SK-N-MC (cell line): ENCODE measurements around the gene TMEM88.

Experiments
- EZH2 ChIP-seq: fragments of 200-600 bp; sonication (generic); IDR thresholded peaks from one replicate; pipeline ENCODE4 v1.6.1; 2017; ENCODE audit warnings: antibody characterized with exemption
- POLR2AphosphoS5 ChIP-seq: IDR thresholded peaks from 2 replicates; pipeline ENCODE4 v1.6.1; 2012; ENCODE audit warnings: mild to moderate bottlenecking, low read depth, low read length, borderline replicate concordance

DNA sequence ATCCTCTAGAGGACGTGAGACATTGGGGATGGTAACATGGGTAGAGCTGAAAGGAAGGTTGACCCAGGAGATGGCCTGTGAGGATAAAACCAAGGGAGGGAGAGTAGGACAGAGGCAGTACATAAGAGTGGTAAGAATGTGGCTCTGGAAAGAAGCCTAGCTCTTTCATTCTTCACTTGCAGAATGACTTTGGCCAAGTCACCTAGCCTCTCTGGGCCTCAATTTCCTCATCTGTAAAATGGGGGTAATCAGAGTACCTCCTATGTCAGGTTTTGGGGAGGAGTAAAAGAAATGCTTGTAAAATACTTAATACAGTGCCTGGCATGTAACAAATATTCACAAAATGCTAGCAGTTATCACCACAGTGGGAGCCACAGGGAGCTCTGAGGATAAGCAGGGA lies 14.0 kb upstream of the TMEM88 start:
- TF ChIP-seq EZH2: no peak
- no peak for TF ChIP-seq POLR2AphosphoS5
